ENCODE data around the gene ATP6V1B1. TPM values are rescaled to one million over a fixed set of nuclear protein-coding genes. Genes with fewer than 3 reads are reported as not detected.

ATP6V1B1 gene
- total and polyA plus RNA-seq, 9 of the 15 experiments (the other 6 are each of a cell fraction or from before 2014, with no cell fraction given): not detected

GRCh38 chr2:70984576-70985282 is 49.0 kb downstream of the ATP6V1B1 start (continued):
- TF ChIP-seq SMARCC2 (IDR thresholded peaks at IDR 0.05; ENCODE audit: low read depth) (no peak), UBTF (IDR thresholded peaks at IDR 0.05; ENCODE audit: borderline replicate concordance in 1 of 2, low read depth in 2 of 2, low read length in 2 of 2) (no peak), DLX4 (CRISPR knock-in tag; IDR thresholded peaks at IDR 0.05) (no peak), ZNF561 (CRISPR knock-in tag; conservative IDR thresholded peaks at IDR 0.05) (no peak), FOXJ2 (tag; IDR thresholded peaks at IDR 0.05) (no peak), ZNF384 (IDR thresholded peaks at IDR 0.05; ENCODE audit: low read depth, low read length) (no peak), STAT6 (CRISPR knock-in tag; IDR thresholded peaks at IDR 0.05) (no peak), MCM7 (IDR thresholded peaks at IDR 0.05) (no peak), HNRNPL (IDR thresholded peaks at IDR 0.05; ENCODE audit: low read depth, low read length) (no peak), CHCHD3 (CRISPR knock-in tag; IDR thresholded peaks at IDR 0.05) (no peak), NFIX (CRISPR knock-in tag; IDR thresholded peaks at IDR 0.05; ENCODE audit: low read depth) (no peak), GMEB1 (CRISPR knock-in tag; IDR thresholded peaks at IDR 0.05) (no peak), SREBF1 (IDR thresholded peaks at IDR 0.05; ENCODE audit: borderline replicate concordance, low read depth, low read length) (no peak), KDM4B (IDR thresholded peaks at IDR 0.05; ENCODE audit: borderline replicate concordance in 2 of 2, low read depth in 1 of 2) (no peak), ZNF778 (CRISPR knock-in tag; IDR thresholded peaks at IDR 0.05) (no peak), MNT (conservative IDR thresholded peaks at IDR 0.05) (peak; percentile 36 to 47; a peak in 3 of 4 replicates), CAMTA2 (CRISPR knock-in tag; conservative IDR thresholded peaks at IDR 0.05) (no peak), MAX (CRISPR knock-in tag; IDR thresholded peaks at IDR 0.05) (0 out of 2 replicates have a peak, but pooled peaks have one; percentile 42), ZNF79 (CRISPR knock-in tag; IDR thresholded peaks at IDR 0.05; ENCODE audit: low read depth) (no peak)
